ENCODE data around the gene MAPK8IP3.

The MAPK8IP3 gene

GRCh38 chr16:1770328-1771187, 64.6 kb downstream of the MAPK8IP3 start:
- H3K4me2 ChIP-seq (ENCODE audit: low read length) = peak overlapping the region; percentile 95
- TF ChIP-seq EZH2phosphoT487 (IDR thresholded peaks at IDR 0.05; ENCODE audit: low read depth) = no peak
- TF ChIP-seq CTCF (IDR thresholded peaks at IDR 0.05; ENCODE audit: low read depth, low read length) = no peak
- H3K9me3 ChIP-seq (ENCODE audit: insufficient read depth, low read length) = no peaks in the 10 kb centered on the region
- H3K79me2 ChIP-seq (ENCODE audit: low read length) = peaks cover 35% of the 10 kb centered on the region
- H3K9ac ChIP-seq (ENCODE audit: low read length) = peak overlapping the region; percentile 97
- no peaks in the 10 kb centered on the region for H3K27me3 ChIP-seq (ENCODE audit: low read depth, low read length)
- no peak overlapping the region for H2AFZ ChIP-seq (ENCODE audit: low read depth, low read length)
- peak overlapping the region; percentile 99 for H3K4me3 ChIP-seq (ENCODE audit: low read length)
- peak overlapping the region; percentile 82; the same call in 1 of the 2 replicates for H3K27ac ChIP-seq (ENCODE audit: low read length)
- peaks cover 7% of the 10 kb centered on the region for H3K36me3 ChIP-seq (replicated peaks; ENCODE audit: low read depth, low read length)
- no peaks in the 10 kb centered on the region for H4K20me1 ChIP-seq (ENCODE audit: insufficient read depth, low read length)
- peaks cover 12% of the 10 kb centered on the region for H3K4me1 ChIP-seq (ENCODE audit: low read length)

- no peaks in the 10 kb centered on the region for H4K20me1 ChIP-seq (ENCODE audit: insufficient read depth, low read length)
These were observed 65.3 kb downstream of the MAPK8IP3 start, which contains the start of gene NME3 for GRCh38 chr16:1771188-1771863. Gene NME3, minus strand, starts transcription at chr16:1771543. Its CDS starts 9 bp downstream, at chr16:1771534.

GRCh38 chr16:1771864-1772361, 65.9 kb downstream of the MAPK8IP3 start:
- peaks cover 35% of the 10 kb centered on the region for H3K79me2 ChIP-seq (ENCODE audit: low read length)
- H3K4me3 ChIP-seq (ENCODE audit: low read length) = peak overlapping the region; percentile 99
- H2AFZ ChIP-seq (ENCODE audit: low read depth, low read length) = no peak overlapping the region
- peak overlapping the region; percentile 95 for H3K4me2 ChIP-seq (ENCODE audit: low read length)
- TF ChIP-seq EZH2phosphoT487 (IDR thresholded peaks at IDR 0.05; ENCODE audit: low read depth) (no peak), CTCF (IDR thresholded peaks at IDR 0.05; ENCODE audit: low read depth, low read length) (no peak)
- peaks cover 12% of the 10 kb centered on the region for H3K4me1 ChIP-seq (ENCODE audit: low read length)
- peaks cover 7% of the 10 kb centered on the region for H3K36me3 ChIP-seq (replicated peaks; ENCODE audit: low read depth, low read length)
- H4K20me1 ChIP-seq (ENCODE audit: insufficient read depth, low read length) = no peaks in the 10 kb centered on the region
- peak overlapping the region; percentile 82 for H3K27ac ChIP-seq (ENCODE audit: low read length)
- no peaks in the 10 kb centered on the region for H3K27me3 ChIP-seq (ENCODE audit: low read depth, low read length)
- H3K9ac ChIP-seq (ENCODE audit: low read length) = peak overlapping the region; percentile 97
- H3K9me3 ChIP-seq (ENCODE audit: insufficient read depth, low read length) = no peaks in the 10 kb centered on the region

More at GRCh38 chr16:1771188-1771863, 65.3 kb downstream of the MAPK8IP3 start, which contains the start of gene NME3:
- H3K79me2 ChIP-seq (ENCODE audit: low read length) = peaks cover 35% of the 10 kb centered on the region
- no peaks in the 10 kb centered on the region for H3K27me3 ChIP-seq (ENCODE audit: low read depth, low read length)
- H3K4me2 ChIP-seq (ENCODE audit: low read length) = peak within 1 kb of the TSS; percentile 95
- H3K9me3 ChIP-seq (ENCODE audit: insufficient read depth, low read length) = no peaks in the 10 kb centered on the region
- H3K4me3 ChIP-seq (ENCODE audit: low read length) = peak within 1 kb of the TSS; percentile 99
- no peak within 1 kb of the TSS for H2AFZ ChIP-seq (ENCODE audit: low read depth, low read length)
- peak within 1 kb of the TSS; percentile 97 for H3K9ac ChIP-seq (ENCODE audit: low read length)
- peaks cover 7% of the 10 kb centered on the region for H3K36me3 ChIP-seq (replicated peaks; ENCODE audit: low read depth, low read length)
- peak within 1 kb of the TSS; percentile 82 for H3K27ac ChIP-seq (ENCODE audit: low read length)
- H3K4me1 ChIP-seq (ENCODE audit: low read length) = peaks cover 12% of the 10 kb centered on the region
- TF ChIP-seq CTCF (IDR thresholded peaks at IDR 0.05; ENCODE audit: low read depth, low read length) (no peak), EZH2phosphoT487 (IDR thresholded peaks at IDR 0.05; ENCODE audit: low read depth) (no peak)
